ENCODE data around the gene GLDC.
"Not testable (repeated sequence)": the region's sequence is repeated elsewhere in the genome, so short reads cannot be mapped to it uniquely, and the experiment has no call there.

GRCh38 chr9:6542617-6543016, 102.9 kb downstream of the GLDC start:
- TF ChIP-seq CTCF, POLR2A (IDR thresholded peaks at IDR 0.05): not testable (repeated sequence)
